Stimulated activated CD4-positive, alpha-beta T cell treated with anti-CD3 and anti-CD28 coated beads, Interleukin-12 subunit alpha, Interleukin-12 subunit beta, amount 100 ng/mL, for 4 hours (primary cell): ENCODE results near the gene GABBR2.

Experiments used
- DNase-seq: peaks from one replicate; pipeline ENCODE4 v3.0.0-alpha.2; 2020

The GABBR2 gene

DNA sequence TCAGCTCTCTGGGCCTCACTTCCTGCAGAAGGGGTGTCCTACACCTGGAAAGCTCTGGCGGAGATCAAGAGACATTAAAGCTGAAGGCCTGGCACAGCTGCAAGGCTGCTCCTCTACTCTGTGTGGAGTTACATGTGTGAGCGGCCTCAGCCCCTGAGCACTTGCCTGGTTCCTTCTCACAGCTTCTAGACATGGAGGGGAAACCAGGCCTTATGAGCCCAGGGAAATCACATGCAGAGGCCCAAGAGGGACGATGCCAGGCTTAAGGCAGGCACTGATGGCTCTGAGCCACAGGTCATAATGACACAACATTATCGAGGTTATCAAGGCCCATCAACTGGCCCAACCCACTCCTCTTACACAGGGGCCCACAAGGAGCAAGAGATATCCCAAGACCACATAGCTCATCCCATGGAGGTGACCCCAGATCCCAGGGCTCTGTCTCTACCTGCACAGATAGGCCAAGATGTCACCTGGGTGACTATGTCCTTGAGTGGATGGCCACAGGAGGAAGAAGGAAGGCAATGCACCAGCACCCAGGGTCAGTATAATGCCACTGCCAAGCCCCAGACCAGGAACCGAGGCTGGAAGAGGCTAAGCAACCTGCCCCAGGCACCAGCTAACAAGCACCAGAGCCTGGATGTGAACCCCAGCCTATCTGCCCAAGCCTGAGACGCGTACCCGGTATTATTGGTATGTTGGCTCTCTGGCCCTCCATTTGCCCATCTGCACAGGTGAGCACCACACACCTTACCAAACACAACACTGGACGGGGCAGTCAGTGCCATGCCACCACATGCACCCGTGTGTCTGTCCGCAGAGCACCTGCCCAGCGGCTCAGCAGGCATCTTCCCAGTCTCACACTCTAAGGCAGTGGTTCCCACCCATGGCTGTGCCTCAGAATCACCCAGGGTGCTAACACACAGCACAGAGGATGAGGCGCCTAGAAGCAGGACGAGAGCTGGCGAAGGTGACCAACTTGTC is 143.3 kb downstream of the GABBR2 start:
- DNase-seq, result no peak

- no peak for DNase-seq
Measured at GRCh38 chr9:98564714-98565113, 144.0 kb downstream of the GABBR2 start.

DNA sequence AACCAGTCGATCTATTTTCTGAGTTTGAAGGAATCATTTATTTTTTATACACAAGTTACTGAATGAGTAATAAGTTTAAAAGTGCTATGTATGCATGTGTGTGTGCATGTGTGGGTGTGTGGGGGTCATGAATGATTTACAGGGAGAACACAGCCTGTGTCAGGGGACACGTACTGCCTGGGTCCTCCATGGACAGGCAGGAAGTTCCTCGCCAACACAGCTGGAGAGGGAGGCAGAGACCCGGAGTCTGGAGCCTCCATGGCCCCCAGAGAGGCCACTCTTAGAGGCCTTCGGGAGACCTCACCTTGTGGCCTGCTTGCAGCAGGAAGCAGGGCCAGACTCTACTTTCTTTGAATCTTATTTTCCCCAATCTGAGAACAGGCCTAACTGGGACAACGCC is 144.7 kb downstream of the GABBR2 start:
- no peak for DNase-seq

GRCh38 chr9:98563212-98563907 is 145.4 kb downstream of the GABBR2 start:
- no peak for DNase-seq

- no peak for DNase-seq
Measured at GRCh38 chr9:98559561-98559960, 149.2 kb downstream of the GABBR2 start.

- DNase-seq, result no peak
Measured at GRCh38 chr9:98558575-98558974, 150.2 kb downstream of the GABBR2 start.

- no peak for DNase-seq
Measured at GRCh38 chr9:98556511-98556910, 152.2 kb downstream of the GABBR2 start.

DNA sequence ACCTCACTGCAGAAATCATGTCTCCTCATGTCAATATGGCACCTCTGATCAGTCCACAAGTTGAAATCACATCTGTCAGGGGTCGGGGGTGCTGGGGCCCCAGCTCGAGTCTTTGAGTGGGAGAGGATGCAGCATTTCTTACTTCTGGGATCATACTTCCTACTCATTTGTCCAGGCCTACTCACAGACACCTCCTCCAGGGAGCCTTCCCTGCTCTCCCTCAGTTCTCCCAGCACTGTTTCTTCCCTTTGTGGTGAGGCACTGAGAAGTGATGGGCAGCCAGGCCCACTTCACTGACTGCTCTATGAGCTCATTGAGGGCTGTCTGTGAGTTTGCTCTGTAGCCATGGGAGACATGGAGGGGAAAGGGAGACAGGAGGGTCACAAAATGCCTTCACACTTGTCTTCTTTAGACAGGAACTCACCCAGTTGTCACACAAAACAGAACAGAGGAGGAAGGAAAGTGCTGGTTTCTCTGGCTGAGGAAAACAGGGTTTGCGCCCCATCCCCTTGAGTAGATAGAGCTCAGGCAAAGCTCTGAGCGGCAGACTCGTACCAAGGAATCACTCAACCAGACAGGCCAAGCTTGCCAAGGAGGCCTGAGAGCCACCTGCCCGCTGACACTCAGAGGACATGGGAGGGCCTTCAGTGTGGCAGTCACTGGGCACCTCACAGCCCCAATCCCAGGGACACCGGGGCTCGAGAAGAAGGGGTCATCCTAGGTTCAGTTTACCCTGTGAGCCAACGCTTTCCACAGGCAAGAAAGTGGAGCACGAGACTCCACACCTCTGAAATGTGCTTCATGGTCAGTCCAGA is 152.9 kb downstream of the GABBR2 start:
- DNase-seq, result no peak

DNA sequence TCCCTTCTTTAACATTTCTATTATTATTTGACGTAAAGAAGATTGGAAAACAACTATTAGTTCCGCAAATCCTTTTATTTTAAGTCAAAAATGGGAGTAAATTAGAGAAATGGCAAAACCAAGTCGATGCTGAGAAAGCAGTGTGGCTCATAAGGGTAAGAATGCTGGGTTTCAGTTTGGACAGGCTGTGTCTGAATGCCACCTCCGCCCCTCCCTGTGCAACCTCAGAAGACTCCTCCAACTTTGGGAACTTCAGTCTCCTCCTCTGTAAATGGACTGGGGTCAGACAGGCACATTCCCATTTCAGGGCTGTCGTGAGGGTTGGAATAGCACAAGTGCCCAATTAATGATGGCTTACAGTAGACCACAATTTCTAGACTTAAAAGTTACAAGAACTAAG is 154.0 kb downstream of the GABBR2 start:
- no peak for DNase-seq

GRCh38 chr9:98552331-98552730 is 156.4 kb downstream of the GABBR2 start:
- DNase-seq, result no peak

DNA sequence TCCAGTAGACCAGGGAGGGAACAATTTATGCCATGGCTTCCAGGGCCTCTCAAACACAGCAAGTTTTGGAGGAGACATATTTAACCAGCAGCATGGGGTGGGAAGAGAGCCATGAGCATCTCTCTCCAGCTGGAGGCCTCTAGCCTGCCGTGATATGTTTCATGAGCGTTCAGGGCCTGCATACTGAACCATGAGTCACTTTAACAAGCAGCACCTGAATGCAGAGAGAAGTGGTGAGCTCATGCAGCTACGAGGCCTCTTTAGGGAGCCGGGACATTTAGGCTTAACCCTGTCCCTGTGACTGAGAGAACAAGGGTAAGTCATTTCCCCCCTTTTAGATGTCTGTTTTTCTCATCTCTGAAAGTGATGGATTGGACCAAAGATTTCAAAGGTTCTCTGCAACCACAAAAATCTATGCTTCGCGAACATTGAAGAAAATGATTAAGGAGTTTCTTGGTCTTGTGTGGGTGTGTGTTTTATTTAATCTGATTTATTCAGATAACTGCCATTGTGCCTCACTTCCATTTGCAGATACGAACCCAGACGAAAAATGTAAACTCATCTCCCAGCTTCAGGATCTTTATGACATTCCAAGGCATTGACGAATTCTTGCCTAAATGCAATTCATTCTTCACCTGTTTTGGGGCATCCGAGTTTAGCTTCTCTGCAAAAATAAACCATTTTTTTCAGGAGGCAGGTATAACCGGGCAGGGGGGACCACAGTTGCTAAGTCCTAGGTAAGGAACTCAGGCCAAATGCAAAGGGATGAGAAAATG is 157.0 kb downstream of the GABBR2 start:
- DNase-seq, result no peak

DNA sequence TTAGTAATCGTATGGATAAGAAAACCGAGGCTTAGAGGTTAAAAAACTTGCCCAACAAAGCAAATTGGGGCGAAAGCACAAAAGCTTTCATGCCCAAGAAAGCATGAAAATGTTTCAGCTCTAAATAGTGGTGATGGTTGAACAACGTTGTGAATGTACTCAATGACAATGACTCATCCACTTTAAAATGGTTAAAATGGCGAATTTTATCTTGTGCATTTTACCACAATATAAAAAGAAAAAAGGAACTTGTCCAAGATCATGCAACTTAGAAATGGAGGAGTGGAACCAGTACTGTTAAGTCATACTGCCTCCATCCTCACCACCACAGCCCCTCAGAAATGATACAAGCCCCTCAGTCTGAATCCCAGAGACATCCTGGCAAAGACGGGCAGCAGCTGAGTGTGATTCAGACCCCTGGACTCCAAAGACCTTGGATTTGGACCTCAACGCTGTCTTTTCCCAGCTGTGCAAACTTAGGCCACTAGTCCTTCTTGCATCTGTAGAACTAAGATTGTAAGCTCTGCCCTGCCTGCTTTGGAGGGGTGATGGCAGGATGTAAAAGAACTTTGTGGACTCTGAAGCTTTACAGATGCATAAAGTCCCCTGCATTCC is 158.4 kb downstream of the GABBR2 start:
- no peak for DNase-seq

GRCh38 chr9:98549401-98549800 is 159.3 kb downstream of the GABBR2 start:
- no peak for DNase-seq

DNA sequence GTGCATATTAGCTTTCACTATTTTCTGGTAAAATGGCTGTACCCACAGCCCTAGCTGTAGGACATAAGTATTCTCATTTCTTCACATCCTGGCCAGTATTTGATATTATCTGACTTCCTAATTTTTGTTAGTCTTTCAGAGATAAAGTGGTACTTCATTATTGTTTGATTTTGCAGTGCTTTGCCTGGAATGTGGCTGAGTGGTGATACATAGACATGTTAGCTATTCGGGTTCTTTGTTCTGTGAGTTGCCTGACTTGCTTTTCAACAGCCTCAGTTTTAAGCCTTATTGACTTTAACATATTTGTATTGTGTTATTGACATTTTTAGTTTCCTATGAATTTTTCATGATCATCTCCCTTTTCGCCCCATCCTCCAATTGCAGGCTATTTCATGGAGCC is 161.1 kb downstream of the GABBR2 start:
- no peak for DNase-seq

DNA sequence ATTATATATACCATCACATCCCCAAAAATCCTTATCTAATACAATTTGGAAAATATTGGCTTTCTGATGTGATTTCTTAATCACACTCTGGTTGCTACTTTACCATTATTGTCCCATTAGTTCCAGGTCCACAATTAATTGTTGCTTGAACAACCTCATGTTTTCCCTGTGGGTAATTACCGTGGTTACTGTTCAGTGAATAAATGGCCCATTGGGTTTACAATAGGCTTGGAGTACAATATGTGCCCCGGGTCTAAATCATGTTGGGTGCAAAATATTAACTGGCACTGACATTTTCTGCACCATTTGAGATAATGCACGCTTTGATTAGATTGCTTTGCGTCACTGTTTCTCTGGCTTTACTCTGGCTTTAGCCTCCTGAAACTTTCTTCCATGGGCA is 163.7 kb downstream of the GABBR2 start:
- DNase-seq, result no peak

DNA sequence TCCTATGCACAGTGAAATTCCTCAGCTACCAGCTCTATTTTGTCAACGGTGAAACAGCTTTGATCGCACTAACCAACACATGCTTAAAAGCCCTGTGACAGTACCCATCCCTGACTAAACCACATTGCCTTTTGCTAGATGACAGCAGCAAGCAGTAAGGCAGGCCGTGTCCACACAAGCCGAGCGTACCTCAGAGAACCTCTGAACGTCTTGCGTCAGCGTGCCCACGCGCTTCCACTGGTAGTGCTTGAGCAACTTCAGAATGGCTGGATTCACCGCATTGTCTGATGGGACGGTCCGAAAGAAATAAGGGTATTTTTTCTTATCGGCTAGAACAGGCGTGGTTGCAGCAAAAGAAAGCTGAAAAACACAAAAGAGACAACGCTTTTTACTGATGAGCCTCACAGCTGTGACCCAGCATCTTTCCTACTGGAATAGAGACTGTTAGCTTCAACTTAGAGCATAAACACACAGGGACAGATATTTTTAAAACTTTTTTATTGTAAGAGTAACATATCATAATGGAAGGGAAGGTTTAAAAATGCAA is 167.0 kb downstream of the GABBR2 start:
- DNase-seq, result no peak

GRCh38 chr9:98540476-98540875 is 168.3 kb downstream of the GABBR2 start:
- DNase-seq, result no peak

DNA sequence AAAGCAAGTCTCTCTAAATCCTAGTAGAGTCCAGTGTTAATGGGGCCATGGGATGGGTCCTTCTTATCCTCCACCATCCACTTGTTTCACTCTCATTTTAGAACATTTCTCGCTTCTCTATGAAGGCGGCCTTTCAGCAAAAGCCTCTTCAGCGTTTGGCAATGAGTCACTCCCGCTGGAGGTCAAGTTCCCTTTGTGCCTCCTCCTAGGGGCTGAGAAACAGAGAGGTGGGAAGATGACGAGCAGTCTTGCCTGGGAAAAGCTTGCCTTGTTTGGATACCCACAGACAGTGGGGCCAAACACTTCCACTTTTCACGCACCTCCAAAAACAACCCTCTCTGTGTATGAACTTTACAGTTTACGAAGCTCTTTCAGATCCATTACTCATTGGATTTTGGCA is 168.8 kb downstream of the GABBR2 start:
- no peak for DNase-seq

DNA sequence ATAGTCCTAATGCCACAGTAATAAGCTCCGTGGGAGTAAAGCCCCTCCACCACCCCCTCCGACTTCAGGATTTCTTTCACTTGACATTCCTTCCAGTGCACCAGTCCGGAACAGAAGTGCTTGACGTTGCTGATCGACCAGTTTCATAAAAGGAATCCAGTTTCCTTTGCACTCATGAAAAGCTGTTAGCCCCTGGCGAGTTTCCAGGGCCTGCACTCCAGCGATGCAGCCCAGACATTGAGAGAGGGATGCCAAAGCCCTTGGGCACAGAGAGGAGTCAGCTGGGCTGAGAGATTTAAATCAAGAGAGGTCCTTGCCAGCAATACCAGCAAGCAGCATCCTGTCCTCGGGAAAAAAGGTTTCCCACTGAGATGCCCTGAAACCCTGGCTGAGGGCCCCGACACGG is 170.1 kb downstream of the GABBR2 start:
- no peak for DNase-seq

DNA sequence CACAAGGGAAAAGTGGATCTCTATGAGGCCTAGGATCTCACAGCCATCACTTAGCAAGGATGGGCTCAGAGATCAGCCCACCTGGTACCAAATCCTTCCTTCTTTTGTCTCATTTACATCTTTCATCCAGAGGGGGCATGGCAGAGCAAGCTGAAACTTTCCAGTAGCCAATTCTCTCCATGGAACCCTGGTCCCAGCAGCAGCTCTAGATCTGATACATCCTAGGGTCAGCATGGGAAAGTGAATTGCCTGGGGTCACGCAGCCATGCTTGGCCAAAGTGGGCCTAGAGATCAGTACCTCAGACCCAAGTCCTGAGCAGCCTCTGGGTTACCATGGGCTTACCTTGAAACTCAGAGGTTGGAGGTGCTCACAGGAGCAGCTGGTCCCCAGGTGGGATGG is 170.5 kb downstream of the GABBR2 start:
- no peak for DNase-seq

DNA sequence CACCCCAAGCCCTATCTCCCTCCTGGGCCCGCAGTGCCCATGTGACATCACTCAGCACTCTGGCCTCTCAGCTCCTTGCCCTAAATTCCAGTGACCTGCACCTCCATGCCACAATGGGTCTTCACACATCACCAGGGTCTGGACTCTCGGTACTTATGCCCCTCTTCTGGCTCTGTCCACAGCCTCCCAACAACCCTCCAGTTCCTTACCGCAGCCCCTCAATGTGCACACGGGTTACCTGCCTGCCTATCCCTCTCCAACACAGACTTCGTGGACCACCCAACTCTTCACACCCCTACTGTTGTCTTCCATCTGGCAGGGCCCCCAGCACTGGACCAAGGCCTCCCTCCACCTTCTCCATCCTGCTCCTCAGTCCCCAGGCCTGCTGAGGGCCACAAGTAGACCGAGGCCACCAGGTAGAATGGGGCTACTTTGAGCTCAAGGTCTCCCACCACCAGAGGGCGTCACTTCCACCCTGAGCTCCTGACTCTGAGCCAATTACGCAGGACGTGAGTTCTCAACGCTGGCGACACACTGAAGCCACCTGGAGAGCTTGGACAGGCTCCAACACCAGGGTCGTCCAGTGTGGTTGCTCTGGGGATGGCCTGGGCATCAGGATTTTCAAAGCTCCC is 172.1 kb downstream of the GABBR2 start:
- no peak for DNase-seq
